Stimulated activated naive CD8-positive, alpha-beta T cell treated with anti-CD3 and anti-CD28 coated beads, Interleukin-15, amount 100 ng/mL, for 72 hours (primary cell): ENCODE results near the gene TMEM109.

ENCODE experiments used
- ATAC-seq: fragments of 150-1000 bp; cut with Tn5 transposase; 2 replicates; pipeline ENCODE4 v1.10.0; 2021; ENCODE audit warnings: mild to moderate bottlenecking, moderate library complexity
- DNase-seq, 2 donors: peaks; one replicate each; pipeline ENCODE4 v3.0.0; 2021 to 2022
- H3K27ac Mint-ChIP-seq, 2 donors: one replicate each; pipeline ENCODE4 v1.8.0; 2022; ENCODE audit warnings: mild to moderate bottlenecking in 2 of 2, mixed read lengths in 2 of 2, moderate library complexity in 2 of 2
- H3K27me3 Mint-ChIP-seq: one replicate; pipeline ENCODE4 v1.8.0; 2022; ENCODE audit warnings: mixed read lengths
- H3K4me1 Mint-ChIP-seq: one replicate; pipeline ENCODE4 v1.8.0; 2022; ENCODE audit warnings: mild to moderate bottlenecking, mixed read lengths
- H3K4me3 Mint-ChIP-seq, 2 donors: one replicate each; pipeline ENCODE4 v1.8.0; 2022; ENCODE audit warnings: mild to moderate bottlenecking in 2 of 2, mixed read lengths in 2 of 2, moderate library complexity in 1 of 2
- H3K9me3 Mint-ChIP-seq, 2 donors: one replicate each; pipeline ENCODE4 v1.8.0; 2022; ENCODE audit warnings: mixed read lengths in 2 of 2

TMEM109 gene

DNA sequence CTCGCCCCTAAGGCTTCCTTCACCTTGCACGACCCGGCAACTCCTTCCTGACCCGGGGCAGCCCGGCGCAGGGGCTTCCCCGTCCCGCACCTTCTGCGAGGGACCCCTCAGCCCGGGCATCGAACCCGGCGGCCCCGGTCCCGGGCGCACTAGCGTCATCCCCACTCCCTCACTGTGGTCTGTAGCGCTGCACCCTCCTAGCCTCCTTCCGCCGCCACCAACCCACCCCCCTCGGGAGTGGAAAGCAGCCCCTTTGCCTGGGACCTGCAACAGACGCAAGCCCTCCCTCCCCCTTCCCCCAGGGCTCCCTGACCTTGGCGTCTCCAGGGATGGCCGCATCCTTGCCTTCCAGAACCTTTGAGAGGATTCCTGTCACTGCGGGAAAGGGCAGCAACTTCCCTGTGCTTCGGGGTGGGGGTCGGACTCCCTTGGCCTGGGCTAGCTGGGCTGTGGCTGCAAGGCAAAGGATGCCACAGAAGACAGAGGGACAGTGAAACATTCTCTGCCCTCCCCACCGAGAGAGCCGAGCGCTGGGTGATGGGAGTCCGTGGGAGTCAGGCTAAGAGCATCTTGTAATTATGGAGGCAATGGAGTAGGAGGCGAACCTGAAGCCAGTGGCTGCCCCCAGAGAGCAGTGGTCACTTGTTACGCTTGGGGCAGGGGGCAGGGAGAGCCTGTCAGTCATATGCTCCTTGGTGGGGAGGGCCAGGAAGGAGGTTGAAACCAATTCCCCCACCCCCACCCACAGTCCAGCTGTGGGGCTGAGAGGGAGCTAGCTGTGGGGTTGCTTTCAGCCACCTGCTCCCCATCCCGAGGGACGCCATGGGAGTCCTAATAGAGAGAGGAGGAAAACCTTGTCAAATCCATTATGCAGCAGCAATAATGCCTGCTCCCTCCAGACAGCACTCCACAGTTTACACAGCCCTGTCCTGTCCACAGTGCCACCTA lies 11.2 kb downstream of the TMEM109 start:
- Mint-ChIP-seq H3K9me3 (no peaks in the 10 kb centered on the region), H3K27me3 (peaks cover 38% of the 10 kb centered on the region), H3K4me1 (peaks cover 21% of the 10 kb centered on the region), H3K4me3 (peak overlapping the region; percentile 59 to 73), H3K27ac (no peak overlapping the region)
- ATAC-seq = peak; percentile 51
- no peak for DNase-seq

DNA sequence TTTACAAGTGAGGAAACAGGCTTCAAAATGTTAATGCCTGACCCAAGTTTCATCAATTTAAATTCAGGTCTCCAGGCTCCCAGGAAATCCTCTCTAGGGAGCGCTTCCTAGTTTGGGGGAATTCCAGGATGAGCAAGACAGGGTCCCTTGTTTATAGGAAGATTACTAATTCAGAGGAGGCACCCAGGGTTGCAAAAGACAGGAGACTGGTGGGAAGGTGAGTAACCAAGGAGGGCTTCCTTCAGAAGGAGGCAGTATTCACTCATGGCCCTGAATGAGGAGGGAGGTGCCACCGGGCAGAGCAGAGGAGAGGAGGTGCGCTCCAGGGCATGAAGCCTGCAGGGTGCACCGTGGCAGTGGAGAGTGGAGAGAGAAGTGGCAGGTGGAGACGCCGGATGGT lies 11.9 kb downstream of the TMEM109 start:
- Mint-ChIP-seq H3K27ac (no peak overlapping the region), H3K4me3 (no peak overlapping the region), H3K27me3 (peaks cover 38% of the 10 kb centered on the region), H3K9me3 (no peaks in the 10 kb centered on the region), H3K4me1 (peaks cover 21% of the 10 kb centered on the region)
- ATAC-seq (no peak), DNase-seq (no peak)

DNA sequence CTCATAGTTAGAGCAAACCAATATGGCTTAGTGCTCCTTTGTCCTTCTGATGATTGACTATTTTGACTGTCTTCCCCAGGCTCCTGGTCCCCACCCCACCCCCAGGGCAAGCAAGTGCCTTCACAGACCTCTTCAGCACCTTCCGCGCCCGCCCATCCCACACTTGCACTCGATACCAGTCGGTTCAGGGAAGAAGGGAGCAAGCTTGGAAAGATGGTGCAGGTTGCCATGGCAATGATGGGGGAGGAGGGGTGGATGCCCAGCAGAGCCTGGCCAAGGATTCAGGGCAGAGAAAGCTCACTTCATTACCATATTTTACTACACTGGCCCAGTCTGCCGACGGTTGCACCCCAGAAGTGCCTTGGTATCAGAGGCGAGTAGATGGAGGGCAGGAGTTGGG lies 12.5 kb downstream of the TMEM109 start:
- ATAC-seq = no peak
- H3K4me3 Mint-ChIP-seq = no peak overlapping the region

DNA sequence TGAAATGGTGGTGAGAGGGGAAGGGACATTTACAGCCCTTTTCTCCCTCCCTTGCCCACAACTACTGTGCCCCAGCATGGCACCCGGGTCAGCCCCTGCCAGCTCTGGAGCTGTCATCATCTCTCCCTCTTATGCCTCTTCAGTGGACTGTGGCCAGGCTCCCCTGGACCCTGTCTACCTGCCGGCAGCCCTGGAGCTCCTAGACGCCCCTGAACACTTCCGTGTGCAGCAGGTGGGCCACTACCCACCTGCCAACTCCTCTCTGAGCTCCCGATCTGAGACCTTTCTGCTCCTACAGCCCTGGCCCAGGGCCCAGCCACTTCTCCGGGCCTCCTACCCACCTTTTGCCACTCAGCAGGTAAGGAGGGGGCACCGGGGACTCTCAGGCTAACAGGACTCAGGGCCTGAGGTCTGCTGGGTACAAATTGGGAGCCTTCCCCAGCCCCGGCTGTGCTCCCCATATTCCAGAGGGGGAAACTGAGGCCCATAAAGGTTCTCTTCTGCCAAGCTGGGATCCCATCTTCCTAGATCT lies 13.2 kb downstream of the TMEM109 start:
- Mint-ChIP-seq H3K4me1 (peaks cover 21% of the 10 kb centered on the region), H3K27me3 (peaks cover 38% of the 10 kb centered on the region), H3K27ac (no peak overlapping the region), H3K9me3 (no peaks in the 10 kb centered on the region), H3K4me3 (no peak overlapping the region)
- ATAC-seq = no peak
- no peak for DNase-seq

More for the DNA sequence above, 12.5 kb downstream of the TMEM109 start:
- peaks cover 21% of the 10 kb centered on the region for H3K4me1 Mint-ChIP-seq
- no peak for DNase-seq
- H3K27me3 Mint-ChIP-seq = peaks cover 38% of the 10 kb centered on the region
- H3K9me3 Mint-ChIP-seq = no peaks in the 10 kb centered on the region
- H3K27ac Mint-ChIP-seq = no peak overlapping the region

DNA sequence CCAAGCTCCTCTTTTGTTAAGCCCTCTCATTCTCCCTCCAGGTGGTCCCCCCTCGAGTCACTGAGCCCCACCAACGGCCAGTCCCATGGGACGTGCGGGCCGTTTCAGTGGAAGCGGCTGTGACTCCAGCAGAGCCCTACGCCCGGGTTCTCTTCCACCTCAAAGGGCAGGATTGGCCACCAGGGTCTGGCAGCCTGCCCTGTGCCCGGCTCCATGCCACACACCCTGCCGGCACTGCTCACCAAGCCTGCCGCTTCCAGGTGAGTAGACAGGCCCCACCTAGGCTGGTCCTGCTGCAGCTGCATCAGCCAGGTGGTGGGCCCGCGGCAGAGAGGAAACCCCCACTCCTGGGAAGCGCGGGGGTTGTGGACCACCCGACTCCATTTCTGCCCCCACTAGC lies 13.6 kb downstream of the TMEM109 start:
- H3K4me1 Mint-ChIP-seq = peaks cover 21% of the 10 kb centered on the region
- H3K9me3 Mint-ChIP-seq = no peaks in the 10 kb centered on the region
- no peak overlapping the region for H3K4me3 Mint-ChIP-seq
- ATAC-seq (no peak), DNase-seq (no peak)
- peaks cover 38% of the 10 kb centered on the region for H3K27me3 Mint-ChIP-seq
- H3K27ac Mint-ChIP-seq = no peak overlapping the region

DNA sequence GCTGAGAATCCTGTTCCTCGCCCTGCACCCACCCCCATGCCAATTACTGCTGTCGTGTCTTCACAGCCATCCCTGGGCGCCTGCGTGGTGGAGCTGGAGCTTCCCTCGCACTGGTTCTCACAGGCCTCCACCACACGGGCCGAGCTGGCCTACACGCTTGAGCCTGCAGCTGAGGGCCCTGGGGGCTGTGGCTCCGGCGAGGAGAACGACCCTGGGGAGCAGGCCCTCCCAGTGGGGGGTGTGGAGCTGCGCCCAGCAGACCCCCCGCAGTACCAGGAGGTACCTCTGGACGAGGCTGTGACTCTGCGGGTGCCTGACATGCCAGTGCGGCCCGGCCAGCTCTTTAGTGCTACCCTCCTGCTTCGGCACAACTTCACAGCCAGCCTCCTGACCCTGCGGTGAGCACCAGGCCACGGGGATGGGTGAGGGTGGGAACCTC lies 14.6 kb downstream of the TMEM109 start:
- Mint-ChIP-seq H3K4me3 (no peak overlapping the region), H3K27me3 (peaks cover 38% of the 10 kb centered on the region), H3K9me3 (no peaks in the 10 kb centered on the region), H3K27ac (no peak overlapping the region), H3K4me1 (peaks cover 21% of the 10 kb centered on the region)
- ATAC-seq (no peak), DNase-seq (no peak)

DNA sequence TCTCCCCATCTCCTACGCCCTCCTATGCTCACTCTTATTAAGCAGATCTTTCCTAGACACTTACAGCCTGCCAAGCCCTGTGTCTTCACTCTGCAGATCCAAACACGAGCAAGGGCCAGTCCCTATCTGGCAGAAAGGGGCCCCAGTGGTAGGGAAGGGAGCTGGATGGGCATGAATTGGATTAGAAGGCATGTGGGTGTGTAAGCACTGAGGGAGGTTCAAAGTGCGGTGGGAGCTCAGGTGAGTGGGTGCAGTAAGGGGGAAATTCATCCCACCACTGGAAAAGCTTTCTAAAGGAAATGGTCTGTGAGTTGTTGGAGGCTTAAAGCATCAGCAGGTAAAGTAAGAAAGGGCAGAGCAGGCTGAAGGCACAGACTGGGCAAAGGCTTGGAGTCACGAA lies 15.8 kb downstream of the TMEM109 start:
- no peak overlapping the region for H3K4me3 Mint-ChIP-seq
- H3K27me3 Mint-ChIP-seq = peaks cover 38% of the 10 kb centered on the region
- H3K4me1 Mint-ChIP-seq = peaks cover 14% of the 10 kb centered on the region
- no peak for DNase-seq
- H3K27ac Mint-ChIP-seq = no peak overlapping the region
- no peaks in the 10 kb centered on the region for H3K9me3 Mint-ChIP-seq
- ATAC-seq = no peak

DNA sequence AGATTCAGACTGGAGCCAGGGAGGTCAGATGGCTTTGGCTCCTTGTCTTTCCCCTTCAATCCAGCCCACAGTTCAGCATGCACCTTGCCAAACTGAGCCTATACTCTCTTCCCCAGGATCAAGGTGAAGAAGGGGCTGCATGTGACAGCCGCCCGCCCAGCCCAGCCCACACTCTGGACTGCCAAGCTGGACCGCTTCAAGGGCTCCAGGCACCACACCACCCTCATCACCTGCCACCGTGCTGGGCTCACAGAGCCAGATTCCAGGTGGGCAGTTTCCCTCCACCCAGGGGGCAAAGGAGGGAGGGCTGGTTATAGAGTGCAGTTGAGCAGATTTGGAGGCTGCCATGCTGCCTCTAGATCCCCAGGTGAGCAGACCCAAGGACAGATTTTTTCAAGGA lies 16.4 kb downstream of the TMEM109 start:
- no peak for ATAC-seq
- DNase-seq = no peak
- Mint-ChIP-seq H3K27me3 (peaks cover 32% of the 10 kb centered on the region), H3K4me3 (no peak overlapping the region), H3K4me1 (peaks cover 8% of the 10 kb centered on the region), H3K9me3 (no peaks in the 10 kb centered on the region), H3K27ac (no peak overlapping the region)

DNA sequence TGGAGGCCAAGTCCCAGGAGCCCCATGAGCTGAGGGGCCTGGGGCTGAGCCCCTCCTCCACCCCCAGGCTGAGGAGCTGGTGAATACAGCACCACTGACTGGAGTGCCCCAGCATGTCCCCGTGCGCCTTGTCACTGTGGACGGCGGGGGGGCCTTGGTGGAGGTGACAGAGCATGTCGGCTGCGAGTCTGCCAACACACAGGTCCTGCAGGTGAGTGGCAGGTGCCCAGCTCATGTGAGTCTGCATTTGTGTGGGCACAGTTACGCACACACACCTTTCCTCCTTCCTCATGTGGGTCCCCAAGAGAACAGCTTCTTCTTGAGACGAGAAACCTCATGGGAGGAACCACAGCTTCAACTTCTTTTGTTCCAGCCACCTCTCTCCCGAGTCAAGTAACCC lies 18.0 kb downstream of the TMEM109 start:
- Mint-ChIP-seq H3K27ac (no peak overlapping the region), H3K4me1 (no peaks in the 10 kb centered on the region), H3K27me3 (peaks cover 17% of the 10 kb centered on the region), H3K9me3 (no peaks in the 10 kb centered on the region), H3K4me3 (no peak overlapping the region)
- ATAC-seq = no peak
- DNase-seq = no peak

DNA sequence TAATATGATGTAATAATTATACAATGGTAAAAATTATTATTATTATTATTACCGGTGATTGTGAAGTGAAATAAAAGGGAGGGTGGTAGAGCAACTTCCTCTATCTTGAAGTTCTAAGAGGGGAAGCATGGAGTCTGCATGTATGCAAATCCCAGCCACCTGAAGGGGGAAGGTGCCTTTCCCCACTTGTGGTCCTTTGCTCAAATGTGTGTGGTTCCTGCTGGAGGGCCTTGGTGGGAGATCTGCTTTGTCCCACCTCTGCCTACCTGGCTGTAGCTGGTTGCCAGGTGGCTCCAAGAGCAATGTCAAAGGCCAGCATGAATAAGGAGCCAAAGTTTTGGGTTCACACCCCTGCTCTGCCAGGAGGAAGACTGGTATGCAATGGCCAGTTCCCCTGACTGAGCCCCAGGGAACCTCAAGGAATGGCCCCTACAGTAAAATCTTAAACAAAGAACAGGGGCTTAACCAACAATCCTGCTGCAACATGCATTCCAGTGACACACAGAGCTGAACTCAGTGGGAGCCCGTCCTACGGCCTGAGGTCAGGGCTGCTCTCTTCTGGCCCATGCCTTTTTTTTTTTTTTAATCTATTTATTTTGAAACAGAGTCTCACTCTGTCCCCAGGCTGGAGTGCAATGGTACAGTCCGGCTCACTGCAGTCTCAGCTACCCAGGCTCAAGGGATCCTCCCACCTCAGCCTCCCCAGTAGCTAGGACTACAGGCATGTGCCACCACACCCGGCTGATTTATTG lies 18.8 kb downstream of the TMEM109 start:
- ATAC-seq (no peak), DNase-seq (no peak)
- H3K4me1 Mint-ChIP-seq = no peaks in the 10 kb centered on the region
- no peak overlapping the region for H3K27ac Mint-ChIP-seq
- peaks cover 9% of the 10 kb centered on the region for H3K27me3 Mint-ChIP-seq
- H3K4me3 Mint-ChIP-seq = no peak overlapping the region
- no peaks in the 10 kb centered on the region for H3K9me3 Mint-ChIP-seq

DNA sequence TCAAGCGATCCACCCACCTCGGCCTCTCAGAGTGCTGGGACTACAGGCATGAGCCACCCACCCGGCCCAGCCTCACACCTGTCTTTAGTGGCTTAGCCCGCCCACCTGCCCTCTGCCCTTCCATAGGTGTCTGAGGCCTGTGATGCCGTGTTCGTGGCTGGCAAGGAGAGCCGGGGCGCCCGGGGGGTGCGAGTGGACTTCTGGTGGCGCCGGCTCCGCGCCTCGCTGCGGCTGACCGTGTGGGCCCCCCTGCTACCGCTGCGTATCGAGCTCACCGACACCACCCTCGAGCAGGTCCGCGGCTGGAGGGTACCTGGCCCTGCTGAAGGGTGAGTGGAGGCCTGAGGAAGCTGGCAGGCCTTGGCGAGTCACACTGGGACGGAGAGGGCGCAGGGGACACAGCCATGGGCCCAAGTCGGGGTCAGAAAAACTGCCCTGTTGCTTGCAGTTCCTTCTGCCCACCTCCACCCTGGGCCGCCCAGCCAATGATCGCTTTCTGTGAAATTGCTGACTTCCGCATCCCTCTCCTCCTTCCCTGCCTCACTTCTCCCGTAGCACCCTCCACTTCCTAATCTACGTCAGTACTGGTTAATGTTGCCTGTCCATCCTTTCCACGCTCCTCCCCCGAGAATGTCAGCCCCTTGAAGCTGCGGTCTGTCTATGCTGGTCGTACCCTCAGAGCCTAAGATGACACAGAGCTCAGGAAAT lies 19.6 kb downstream of the TMEM109 start:
- Mint-ChIP-seq H3K4me3 (no peak overlapping the region), H3K27ac (no peak overlapping the region), H3K9me3 (no peaks in the 10 kb centered on the region), H3K27me3 (peaks cover 9% of the 10 kb centered on the region), H3K4me1 (no peaks in the 10 kb centered on the region)
- ATAC-seq = no peak
- no peak for DNase-seq

DNA sequence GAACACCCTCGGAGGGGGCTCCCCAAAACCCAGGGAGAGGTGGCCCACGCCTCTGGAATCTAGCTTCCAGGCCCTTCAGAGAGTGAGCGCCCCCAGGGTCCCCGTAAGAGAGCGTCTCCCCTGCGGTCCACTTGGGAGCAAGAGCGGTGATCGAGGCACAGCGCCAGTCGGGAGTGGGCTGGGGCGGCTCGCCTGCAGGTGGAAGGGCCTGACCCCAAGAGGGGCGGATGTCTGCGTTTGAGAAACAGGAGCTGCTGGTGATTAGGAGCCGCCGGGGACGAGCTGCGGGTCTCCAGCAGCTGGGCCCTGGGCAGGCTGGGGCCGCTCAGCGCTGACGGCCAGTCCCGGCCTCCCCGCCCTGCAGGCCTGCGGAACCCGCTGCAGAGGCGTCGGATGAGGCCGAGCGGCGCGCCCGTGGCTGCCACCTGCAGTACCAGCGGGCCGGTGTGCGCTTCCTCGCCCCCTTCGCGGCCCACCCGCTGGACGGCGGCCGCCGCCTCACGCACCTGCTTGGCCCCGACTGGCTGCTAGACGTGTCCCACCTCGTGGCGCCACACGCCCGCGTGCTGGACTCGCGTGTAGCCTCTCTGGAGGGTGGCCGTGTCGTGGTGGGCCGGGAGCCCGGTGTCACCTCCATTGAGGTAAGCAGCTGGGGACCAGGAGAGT lies 20.3 kb downstream of the TMEM109 start:
- peaks cover 9% of the 10 kb centered on the region for H3K27me3 Mint-ChIP-seq
- peak; percentile 15 for ATAC-seq
- no peaks in the 10 kb centered on the region for H3K9me3 Mint-ChIP-seq
- H3K4me3 Mint-ChIP-seq = no peak overlapping the region
- no peak overlapping the region for H3K27ac Mint-ChIP-seq
- no peak for DNase-seq
- no peaks in the 10 kb centered on the region for H3K4me1 Mint-ChIP-seq

DNA sequence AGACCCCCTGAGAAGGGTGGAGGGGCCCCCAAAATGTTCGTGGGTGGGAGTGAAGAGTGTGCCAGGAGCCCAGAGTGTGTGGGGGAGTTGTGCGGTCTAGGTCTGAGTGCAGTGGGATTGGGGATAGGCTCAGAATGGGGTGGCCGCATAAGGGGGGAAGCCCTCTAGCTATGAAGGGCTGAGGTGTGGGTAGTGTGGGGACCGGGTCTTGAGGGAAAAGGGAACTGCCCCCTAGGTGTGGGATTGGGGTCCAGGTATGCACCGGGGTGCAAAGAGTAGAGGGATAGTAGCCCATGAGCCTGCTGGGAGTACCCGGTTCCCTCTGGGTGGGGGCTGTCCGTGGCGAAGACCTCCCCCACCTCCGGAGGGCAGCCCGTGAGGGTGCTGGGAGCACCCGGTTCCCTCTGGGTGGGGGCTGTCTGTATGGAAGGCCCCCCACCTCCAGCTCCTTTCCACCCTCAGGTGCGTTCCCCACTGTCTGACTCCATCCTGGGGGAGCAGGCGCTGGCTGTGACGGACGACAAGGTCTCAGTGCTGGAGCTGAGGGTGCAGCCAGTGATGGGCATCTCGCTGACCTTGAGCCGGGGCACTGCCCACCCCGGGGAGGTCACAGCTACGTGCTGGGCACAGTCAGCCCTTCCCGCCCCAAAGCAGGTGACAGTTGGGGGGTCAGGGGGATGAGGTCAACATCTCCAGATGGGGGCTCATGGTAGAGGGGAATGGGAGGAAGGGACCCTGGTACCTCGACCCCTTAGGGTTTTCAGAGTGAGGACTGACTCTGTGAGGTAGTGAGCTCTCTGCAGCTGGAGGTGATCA lies 21.0 kb downstream of the TMEM109 start:
- peak; percentile 33 for ATAC-seq
- Mint-ChIP-seq H3K27ac (peak overlapping the region in 1 of 2 donors; percentile 45), H3K4me3 (no peak overlapping the region), H3K27me3 (peaks cover 2% of the 10 kb centered on the region), H3K9me3 (no peaks in the 10 kb centered on the region), H3K4me1 (no peaks in the 10 kb centered on the region)
- no peak for DNase-seq

DNA sequence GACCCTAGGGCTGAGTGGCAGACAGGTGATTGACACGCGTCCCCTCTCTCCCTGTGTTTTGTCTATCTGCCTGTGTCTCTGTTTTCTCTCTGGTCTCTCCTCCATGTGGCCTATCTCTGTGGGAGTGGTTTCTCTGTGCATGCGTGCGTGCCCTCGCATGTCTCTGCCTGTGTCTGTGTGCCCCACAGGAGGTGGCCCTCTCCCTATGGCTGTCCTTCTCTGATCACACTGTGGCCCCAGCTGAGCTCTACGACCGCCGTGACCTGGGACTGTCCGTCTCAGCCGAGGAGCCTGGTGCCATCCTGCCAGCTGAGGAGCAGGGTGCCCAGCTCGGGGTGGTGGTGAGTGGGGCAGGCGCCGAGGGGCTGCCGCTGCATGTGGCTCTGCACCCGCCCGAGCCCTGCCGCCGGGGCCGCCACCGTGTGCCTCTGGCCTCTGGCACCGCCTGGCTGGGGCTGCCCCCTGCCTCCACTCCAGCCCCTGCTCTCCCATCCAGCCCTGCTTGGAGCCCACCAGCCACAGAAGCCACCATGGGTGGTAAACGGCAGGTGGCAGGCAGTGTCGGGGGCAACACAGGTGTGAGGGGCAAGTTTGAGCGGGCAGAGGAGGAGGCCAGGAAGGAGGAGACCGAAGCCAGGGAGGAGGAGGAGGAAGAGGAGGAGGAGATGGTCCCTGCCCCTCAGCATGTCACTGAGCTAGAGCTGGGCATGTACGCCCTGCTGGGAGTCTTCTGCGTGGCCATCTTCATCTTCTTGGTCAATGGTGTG lies 21.9 kb downstream of the TMEM109 start:
- H3K4me3 Mint-ChIP-seq = no peak overlapping the region
- no peaks in the 10 kb centered on the region for H3K4me1 Mint-ChIP-seq
- peak; percentile 40 for ATAC-seq
- no peaks in the 10 kb centered on the region for H3K9me3 Mint-ChIP-seq
- H3K27me3 Mint-ChIP-seq = no peaks in the 10 kb centered on the region
- peak overlapping the region in 1 of 2 donors; percentile 44 for H3K27ac Mint-ChIP-seq
- DNase-seq = no peak
